HL-60/S4 treated with retinoic acid at 250 ng/mL for 4 days and 3 days (cell line): ENCODE measurements around the gene BACE1.

Experiments
- in situ Hi-C: fragments of 300-500 bp; cut with MboI; formaldehyde crosslinking; loops from 2 replicates; pipeline ENCODE4 v1.7.0; 2022; ENCODE audit warnings: low sequenced_read_pairs

BACE1 gene

DNA sequence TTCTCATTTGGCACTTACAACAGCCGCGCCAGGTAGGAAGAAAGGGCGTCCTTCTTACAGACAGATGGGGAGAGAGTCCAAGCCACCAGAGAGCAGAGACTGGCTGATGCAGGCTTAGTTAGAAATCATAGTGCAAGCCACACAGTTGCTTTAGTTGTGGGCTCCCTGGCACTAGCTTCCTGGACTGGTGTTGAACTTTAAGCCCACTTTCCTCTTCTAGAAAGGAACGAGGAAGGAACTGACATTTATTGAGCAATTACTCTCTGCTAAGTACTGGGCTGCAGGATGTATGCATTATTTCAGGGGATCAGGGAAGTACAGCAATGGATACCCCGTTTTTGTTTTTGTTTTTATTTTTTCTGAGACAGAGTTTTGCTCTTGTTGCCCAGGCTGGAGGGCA, 3.0 kb downstream of the BACE1 start:
- in situ Hi-C loops, result no loop called here

DNA sequence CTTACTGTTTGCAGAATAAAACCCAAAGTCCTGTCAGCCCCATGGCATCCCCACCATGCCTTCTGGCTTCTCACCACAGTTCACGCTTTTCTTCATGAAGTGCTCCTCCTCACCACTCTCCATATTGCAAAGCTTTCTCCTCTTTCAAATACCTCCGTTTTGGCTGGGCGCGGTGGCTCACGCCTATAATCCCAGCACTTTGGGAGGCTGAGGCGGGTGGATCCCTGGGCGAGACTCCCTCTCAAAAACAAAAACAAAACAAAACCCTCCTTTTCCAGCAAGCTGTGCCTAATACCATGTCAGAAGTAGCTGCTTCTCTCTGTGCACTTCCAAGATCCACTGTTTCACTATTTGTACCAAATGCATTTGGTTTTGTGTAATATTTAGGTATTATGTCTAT, 6.7 kb downstream of the BACE1 start:
- in situ Hi-C loops, result no loop called here

DNA sequence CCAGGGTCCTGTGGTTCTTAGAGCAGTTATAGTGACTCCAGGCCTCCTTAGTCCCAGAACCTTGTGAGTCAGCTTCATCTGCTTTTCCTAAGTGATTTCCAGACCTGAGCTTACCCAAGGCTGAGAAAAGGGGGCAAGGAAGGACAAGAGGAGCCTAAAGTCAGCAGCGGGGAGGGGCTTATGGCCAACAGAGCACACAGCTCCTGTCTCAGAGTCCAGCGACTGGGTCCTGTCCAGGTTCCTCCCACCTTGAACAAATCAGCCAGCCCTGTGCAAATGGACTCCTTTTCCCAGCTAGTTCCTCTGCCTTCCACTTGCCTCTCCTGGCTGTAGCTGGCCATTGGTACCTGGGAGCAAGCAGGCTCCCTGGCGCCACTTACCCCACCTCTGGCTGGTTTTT, 10.9 kb downstream of the BACE1 start:
- in situ Hi-C loops, result no loop called here

DNA sequence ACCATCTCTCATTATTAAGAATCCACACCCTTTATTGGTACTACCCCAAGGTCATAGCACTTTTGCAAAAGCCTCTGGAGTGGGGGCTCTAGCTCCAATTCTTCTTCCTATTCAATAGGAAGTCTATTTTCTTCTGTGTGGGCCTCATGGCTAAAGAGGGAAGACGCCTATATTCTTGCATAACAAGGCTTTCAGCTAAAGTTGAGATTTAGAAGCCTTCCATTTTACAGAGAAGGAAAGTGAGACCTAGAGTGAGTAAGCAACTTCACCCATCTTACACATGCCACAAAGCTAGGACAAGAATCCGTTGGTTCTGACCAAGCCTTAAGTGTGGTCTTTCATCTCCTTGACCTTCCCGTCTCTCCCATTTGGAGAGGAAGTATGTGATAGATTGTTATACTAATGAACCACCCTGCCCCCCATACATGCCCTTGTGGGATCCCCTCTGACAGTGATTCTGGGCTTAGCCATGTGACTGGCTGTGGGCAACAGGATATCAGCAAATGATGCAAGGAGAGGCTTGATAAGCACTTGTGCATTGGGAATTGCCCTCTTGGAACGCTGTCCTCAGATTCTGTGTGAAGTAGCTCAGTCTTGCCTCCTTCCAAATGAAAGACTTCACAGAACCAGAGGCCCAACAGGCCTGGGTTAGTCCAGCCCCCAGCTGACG, 12.3 kb downstream of the BACE1 start:
- in situ Hi-C loops, result no loop called here

- in situ Hi-C loops, result no loop called here
Measured at GRCh38 chr11:117303101-117303500, 13.0 kb downstream of the BACE1 start.

GRCh38 chr11:117302228-117302627, 13.8 kb downstream of the BACE1 start:
- in situ Hi-C loops, result no loop called here

GRCh38 chr11:117300773-117301172, 15.3 kb downstream of the BACE1 start:
- in situ Hi-C loops, result no loop called here

- in situ Hi-C loops, result no loop called here
Measured at GRCh38 chr11:117300283-117300663, 15.8 kb downstream of the BACE1 start.

DNA sequence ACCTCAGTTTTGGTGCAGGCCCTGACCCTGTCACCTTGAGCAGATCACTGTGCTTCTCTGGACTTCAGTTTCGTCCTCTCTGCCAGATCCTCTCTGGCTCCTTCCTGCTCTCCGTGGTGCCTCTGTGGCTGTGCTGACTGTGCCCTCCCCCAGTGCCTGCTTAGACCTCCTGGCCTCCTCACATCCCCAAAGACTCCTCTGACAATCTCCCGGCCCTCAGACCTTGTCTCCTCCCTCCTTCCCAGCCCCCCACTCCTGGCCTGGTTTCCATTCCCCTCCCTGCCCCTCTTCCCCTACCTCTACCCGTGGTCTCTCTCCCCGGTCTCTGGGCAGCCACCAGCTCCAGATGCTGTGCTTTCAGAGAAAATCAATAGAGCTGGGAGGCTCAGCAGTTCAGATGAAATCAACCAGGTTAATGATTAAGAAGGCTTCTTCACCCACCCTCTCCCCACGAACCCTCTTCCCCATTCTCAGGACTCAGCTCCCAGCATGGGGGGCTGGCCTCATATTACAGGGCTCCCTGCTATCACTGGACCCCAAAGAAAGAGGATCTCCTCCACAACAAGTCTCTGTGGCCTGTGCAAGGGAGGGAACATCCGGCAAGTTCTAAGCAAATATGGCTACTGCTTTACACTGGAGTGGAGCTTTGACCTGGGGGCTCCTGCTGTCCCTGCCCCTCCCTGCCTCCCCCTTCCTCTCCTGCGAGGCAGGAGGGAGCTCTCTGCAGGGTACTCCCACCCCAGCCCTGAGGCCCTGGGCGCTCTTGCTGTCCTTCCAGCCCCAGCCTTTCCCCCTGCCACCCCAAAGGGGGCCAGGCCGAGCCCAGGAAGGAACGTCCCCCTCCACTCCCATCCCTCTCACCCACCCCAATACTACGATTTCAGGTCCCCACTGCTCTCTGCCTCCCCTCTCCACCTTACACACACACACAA, 16.4 kb downstream of the BACE1 start:
- in situ Hi-C loops, result no loop called here

DNA sequence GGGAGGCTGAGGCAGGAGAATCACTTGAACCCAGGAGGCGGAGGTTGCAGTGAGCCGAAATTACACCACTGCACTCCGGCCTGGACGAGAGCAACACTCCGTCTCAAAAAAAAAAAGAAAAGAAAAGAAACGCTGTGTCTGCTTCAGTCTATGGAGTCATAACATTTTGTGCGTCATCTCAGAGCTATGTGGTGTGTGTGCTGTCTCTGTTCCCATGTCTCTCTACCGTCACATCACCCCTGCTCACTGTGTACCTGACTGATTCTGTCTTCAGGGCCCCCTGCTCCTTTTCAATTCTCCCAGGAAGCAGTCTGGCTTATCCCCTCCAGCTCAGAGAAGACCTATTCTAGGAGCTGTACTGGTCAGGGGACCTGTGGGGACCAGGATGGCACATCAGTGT, 17.9 kb downstream of the BACE1 start:
- in situ Hi-C loops, result no loop called here

GRCh38 chr11:117296881-117297280, 19.2 kb downstream of the BACE1 start:
- in situ Hi-C loops, result no loop called here

DNA sequence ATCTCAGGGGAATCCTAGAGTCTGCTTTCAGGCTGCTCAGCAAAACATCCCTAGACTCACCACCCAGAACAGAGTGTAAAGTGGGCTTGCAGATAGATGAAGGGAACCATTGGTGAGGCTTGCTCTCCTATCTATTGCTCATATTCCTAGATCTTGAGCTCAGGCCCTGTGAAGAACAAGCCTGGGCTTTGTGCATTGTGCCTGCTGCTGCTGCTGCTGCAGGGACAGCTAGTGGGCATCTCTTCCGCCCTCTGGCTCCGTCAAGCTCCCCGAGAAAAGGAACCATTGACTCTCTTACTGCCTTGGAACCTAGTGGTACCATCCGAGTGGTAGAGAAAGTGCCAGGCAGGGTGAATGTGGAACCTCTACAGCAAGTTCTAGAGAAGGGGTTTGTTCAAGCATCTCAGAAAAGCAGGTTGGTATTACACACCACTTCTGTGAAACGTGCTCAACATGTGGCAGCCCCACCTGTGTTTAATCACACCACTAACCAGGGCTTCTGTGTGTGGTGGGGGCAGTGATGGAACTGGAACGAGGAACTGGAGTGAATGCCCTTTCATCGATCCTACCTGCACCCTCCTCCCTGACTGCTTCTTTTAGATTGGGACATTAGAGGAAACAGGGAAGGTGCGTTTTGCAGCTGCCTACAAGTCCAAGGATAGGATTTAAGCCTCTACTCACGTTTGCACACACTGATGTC, 20.5 kb downstream of the BACE1 start:
- in situ Hi-C loops, result no loop called here

DNA sequence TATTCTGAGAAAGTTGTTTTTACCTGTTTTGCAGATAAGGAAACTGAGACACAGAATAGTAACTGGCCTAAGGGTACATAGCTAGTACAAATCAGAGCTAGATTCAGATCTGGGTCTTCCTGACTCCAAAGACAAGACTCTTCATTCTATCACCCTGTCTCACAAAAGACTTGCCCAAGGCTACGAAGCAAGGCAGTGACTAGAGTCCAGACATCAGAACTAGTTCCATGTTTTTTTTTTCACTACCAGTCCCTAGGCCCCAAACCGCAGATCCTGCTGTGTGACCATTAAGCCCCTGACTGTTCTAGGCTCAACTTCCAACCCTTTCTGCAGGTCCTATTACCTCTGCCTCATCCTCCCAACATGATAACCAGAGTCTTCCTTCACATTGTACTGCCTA, 23.4 kb downstream of the BACE1 start:
- in situ Hi-C loops, result no loop called here

- in situ Hi-C loops, result no loop called here
Measured at GRCh38 chr11:117290809-117291396, 25.2 kb downstream of the BACE1 start, which contains the start of gene BACE1-AS. Gene BACE1-AS (plus strand): TSS chr11:117291346.

GRCh38 chr11:117289795-117290194, 26.3 kb downstream of the BACE1 start:
- in situ Hi-C loops, result no loop called here

GRCh38 chr11:117287668-117288067, 28.4 kb downstream of the BACE1 start:
- in situ Hi-C loops, result no loop called here

GRCh38 chr11:117286588-117286987, 29.5 kb downstream of the BACE1 start:
- in situ Hi-C loops, result no loop called here

DNA sequence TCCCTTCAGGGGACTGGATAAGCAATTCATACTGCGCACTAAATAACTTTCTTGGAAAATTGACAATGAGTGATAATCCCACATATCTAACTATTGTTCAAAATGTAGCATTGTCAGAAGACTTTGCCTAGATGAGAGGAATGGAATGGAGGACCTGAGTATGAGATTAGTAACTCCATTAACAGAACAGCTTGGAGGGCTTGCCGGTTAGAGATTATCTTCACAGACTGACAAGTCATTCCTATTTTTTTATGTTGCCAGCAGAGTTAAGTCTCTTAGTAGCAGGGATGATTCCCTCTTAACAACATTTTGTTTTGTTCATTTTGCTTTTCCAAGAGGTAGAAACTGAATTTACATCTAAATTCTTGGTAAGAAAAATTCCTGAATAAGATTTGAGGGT, 32.0 kb downstream of the BACE1 start:
- in situ Hi-C loops, result no loop called here

- in situ Hi-C loops, result no loop called here
Measured at GRCh38 chr11:117282956-117283355, 33.1 kb downstream of the BACE1 start.

DNA sequence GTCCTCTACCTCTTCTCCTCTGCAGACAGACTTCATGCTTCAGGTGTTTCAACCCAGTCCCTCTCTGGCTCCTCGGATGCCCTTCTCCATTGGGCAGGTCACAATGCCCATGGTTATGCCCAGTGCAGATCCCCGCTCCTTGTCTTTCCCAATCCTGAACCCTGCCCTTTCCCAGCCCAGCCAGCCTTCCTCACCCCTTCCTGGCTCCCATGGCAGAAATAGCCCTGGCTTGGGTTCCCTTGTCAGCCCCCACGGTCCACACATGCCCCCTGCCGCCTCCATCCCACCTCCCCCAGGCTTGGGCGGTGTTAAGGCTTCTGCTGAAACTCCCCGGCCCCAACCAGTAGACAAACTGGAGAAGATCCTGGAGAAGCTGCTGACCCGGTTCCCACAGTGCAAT, 34.2 kb downstream of the BACE1 start:
- in situ Hi-C loops, result no loop called here

- in situ Hi-C loops, result no loop called here
Measured at GRCh38 chr11:117281159-117281558, 34.9 kb downstream of the BACE1 start.
